ENCODE measurements around the gene PALS1. TPM values are rescaled to one million over a fixed set of nuclear protein-coding genes. Genes with fewer than 3 reads are reported as not detected.
"Not testable (repeated sequence)": the region's sequence is repeated elsewhere in the genome, so short reads cannot be mapped to it uniquely, and the experiment has no call there.

Gene PALS1
- total RNA-seq, 1 experiment from 2014 or later = 6.2 TPM

GRCh38 chr14:67265131-67265530 is 23.9 kb downstream of the PALS1 start:
- no peak overlapping the region for H3K4me2 ChIP-seq (ENCODE audit: low read depth, low read length, poor library complexity, severe bottlenecking)
- H3K9ac ChIP-seq (ENCODE audit: low read length) = no peak overlapping the region

GRCh38 chr14:67267576-67268328 is 26.5 kb downstream of the PALS1 start:
- no peaks in the 10 kb centered on the region for H3K79me2 ChIP-seq (ENCODE audit: low read length)
- H2AFZ ChIP-seq (ENCODE audit: low read length) = no peak overlapping the region
- no peak overlapping the region for H3K27ac ChIP-seq (ENCODE audit: low read length)
- DNase-seq = no peak
- H3K36me3 ChIP-seq (ENCODE audit: insufficient read depth, low read length) = no peaks in the 10 kb centered on the region
- peaks cover 53% of the 10 kb centered on the region for H4K20me1 ChIP-seq (ENCODE audit: insufficient read depth, low read depth, low read length)
- no peaks in the 10 kb centered on the region for H3K27me3 ChIP-seq (ENCODE audit: low read length)
- H3K9ac ChIP-seq (ENCODE audit: low read length) = no peak overlapping the region
- no peak overlapping the region for H3K4me2 ChIP-seq (ENCODE audit: low read depth, low read length, poor library complexity, severe bottlenecking)
- no peaks in the 10 kb centered on the region for H3K4me1 ChIP-seq (ENCODE audit: low read length)
- H3K9me3 ChIP-seq (ENCODE audit: low read length) = no peaks in the 10 kb centered on the region
- no peak overlapping the region for H3K4me3 ChIP-seq (ENCODE audit: low read length)
- no peaks in the 10 kb centered on the region for H3K9me2 ChIP-seq (replicated peaks; ENCODE audit: insufficient read depth, low read length)

More at GRCh38 chr14:67265131-67265530, 23.9 kb downstream of the PALS1 start:
- Histone ChIP-seq H3K36me3 (ENCODE audit: insufficient read depth, low read length) (no peaks in the 10 kb centered on the region), H2AFZ (ENCODE audit: low read length) (no peak overlapping the region), H3K27ac (ENCODE audit: low read length) (no peak overlapping the region), H3K27me3 (ENCODE audit: low read length) (no peaks in the 10 kb centered on the region), H3K9me2 (replicated peaks; ENCODE audit: insufficient read depth, low read length) (no peaks in the 10 kb centered on the region), H4K20me1 (ENCODE audit: insufficient read depth, low read depth, low read length) (peaks cover 72% of the 10 kb centered on the region), H3K4me1 (ENCODE audit: low read length) (peaks cover 5% of the 10 kb centered on the region), H3K79me2 (ENCODE audit: low read length) (no peaks in the 10 kb centered on the region), H3K9me3 (ENCODE audit: low read length) (no peaks in the 10 kb centered on the region), H3K4me3 (ENCODE audit: low read length) (no peak overlapping the region)
- no peak for DNase-seq

GRCh38 chr14:67268426-67269150 is 27.4 kb downstream of the PALS1 start:
- no peak overlapping the region for H3K4me2 ChIP-seq (ENCODE audit: low read depth, low read length, poor library complexity, severe bottlenecking)
- H3K9me3 ChIP-seq (ENCODE audit: low read length) = no peaks in the 10 kb centered on the region
- no peaks in the 10 kb centered on the region for H3K9me2 ChIP-seq (replicated peaks; ENCODE audit: insufficient read depth, low read length)
- H3K27me3 ChIP-seq (ENCODE audit: low read length) = no peaks in the 10 kb centered on the region
- no peak overlapping the region for H2AFZ ChIP-seq (ENCODE audit: low read length)
- no peaks in the 10 kb centered on the region for H3K36me3 ChIP-seq (ENCODE audit: insufficient read depth, low read length)
- DNase-seq = no peak
- no peaks in the 10 kb centered on the region for H3K79me2 ChIP-seq (ENCODE audit: low read length)
- no peaks in the 10 kb centered on the region for H3K4me1 ChIP-seq (ENCODE audit: low read length)
- peaks cover 45% of the 10 kb centered on the region for H4K20me1 ChIP-seq (ENCODE audit: insufficient read depth, low read depth, low read length)
- no peak overlapping the region for H3K4me3 ChIP-seq (ENCODE audit: low read length)
- H3K9ac ChIP-seq (ENCODE audit: low read length) = no peak overlapping the region
- no peak overlapping the region for H3K27ac ChIP-seq (ENCODE audit: low read length)

GRCh38 chr14:67269298-67270060 is 28.2 kb downstream of the PALS1 start:
- H4K20me1 ChIP-seq (ENCODE audit: insufficient read depth, low read depth, low read length) = peaks cover 39% of the 10 kb centered on the region
- no peak overlapping the region for H2AFZ ChIP-seq (ENCODE audit: low read length)
- H3K36me3 ChIP-seq (ENCODE audit: insufficient read depth, low read length) = no peaks in the 10 kb centered on the region
- H3K79me2 ChIP-seq (ENCODE audit: low read length) = no peaks in the 10 kb centered on the region
- no peaks in the 10 kb centered on the region for H3K27me3 ChIP-seq (ENCODE audit: low read length)
- no peaks in the 10 kb centered on the region for H3K4me1 ChIP-seq (ENCODE audit: low read length)
- H3K27ac ChIP-seq (ENCODE audit: low read length) = no peak overlapping the region
- no peak overlapping the region for H3K4me3 ChIP-seq (ENCODE audit: low read length)
- no peak overlapping the region for H3K9ac ChIP-seq (ENCODE audit: low read length)
- no peaks in the 10 kb centered on the region for H3K9me3 ChIP-seq (ENCODE audit: low read length)
- no peak for DNase-seq
- H3K4me2 ChIP-seq (ENCODE audit: low read depth, low read length, poor library complexity, severe bottlenecking) = no peak overlapping the region
- H3K9me2 ChIP-seq (replicated peaks; ENCODE audit: insufficient read depth, low read length) = no peaks in the 10 kb centered on the region

- H3K27me3 ChIP-seq (ENCODE audit: low read length) = no peaks in the 10 kb centered on the region
Measured at GRCh38 chr14:67270145-67270753, 29.0 kb downstream of the PALS1 start.

GRCh38 chr14:67270933-67271332 is 29.7 kb downstream of the PALS1 start:
- no peak overlapping the region for H3K9ac ChIP-seq (ENCODE audit: low read length)
- H3K36me3 ChIP-seq (ENCODE audit: insufficient read depth, low read length) = no peaks in the 10 kb centered on the region
- no peaks in the 10 kb centered on the region for H3K27me3 ChIP-seq (ENCODE audit: low read length)
- H3K27ac ChIP-seq (ENCODE audit: low read length) = no peak overlapping the region
- no peaks in the 10 kb centered on the region for H3K9me2 ChIP-seq (replicated peaks; ENCODE audit: insufficient read depth, low read length)
- H3K4me2 ChIP-seq (ENCODE audit: low read depth, low read length, poor library complexity, severe bottlenecking) = no peak overlapping the region
- H3K9me3 ChIP-seq (ENCODE audit: low read length) = no peaks in the 10 kb centered on the region
- no peaks in the 10 kb centered on the region for H3K4me1 ChIP-seq (ENCODE audit: low read length)
- peaks cover 30% of the 10 kb centered on the region for H4K20me1 ChIP-seq (ENCODE audit: insufficient read depth, low read depth, low read length)
- H3K79me2 ChIP-seq (ENCODE audit: low read length) = no peaks in the 10 kb centered on the region
- H2AFZ ChIP-seq (ENCODE audit: low read length) = no peak overlapping the region
- no peak for DNase-seq
- H3K4me3 ChIP-seq (ENCODE audit: low read length) = no peak overlapping the region

More at GRCh38 chr14:67270145-67270753, 29.0 kb downstream of the PALS1 start:
- Histone ChIP-seq H3K9me3 (ENCODE audit: low read length) (no peaks in the 10 kb centered on the region), H4K20me1 (ENCODE audit: insufficient read depth, low read depth, low read length) (peaks cover 32% of the 10 kb centered on the region), H3K36me3 (ENCODE audit: insufficient read depth, low read length) (no peaks in the 10 kb centered on the region), H3K9ac (ENCODE audit: low read length) (no peak overlapping the region), H3K27ac (ENCODE audit: low read length) (no peak overlapping the region), H3K9me2 (replicated peaks; ENCODE audit: insufficient read depth, low read length) (no peaks in the 10 kb centered on the region), H3K4me3 (ENCODE audit: low read length) (no peak overlapping the region), H2AFZ (ENCODE audit: low read length) (no peak overlapping the region), H3K79me2 (ENCODE audit: low read length) (no peaks in the 10 kb centered on the region), H3K4me1 (ENCODE audit: low read length) (no peaks in the 10 kb centered on the region), H3K4me2 (ENCODE audit: low read depth, low read length, poor library complexity, severe bottlenecking) (no peak overlapping the region)
- no peak for DNase-seq

- not testable (repeated sequence) for H3K79me2 ChIP-seq (ENCODE audit: low read length); H2AFZ ChIP-seq (ENCODE audit: low read length); H3K27ac ChIP-seq (ENCODE audit: low read length); H3K9me3 ChIP-seq (ENCODE audit: low read length); H3K9me2 ChIP-seq (replicated peaks; ENCODE audit: insufficient read depth, low read length); H3K4me2 ChIP-seq (ENCODE audit: low read depth, low read length, poor library complexity, severe bottlenecking); H3K4me3 ChIP-seq (ENCODE audit: low read length); H3K4me1 ChIP-seq (ENCODE audit: low read length); H3K9ac ChIP-seq (ENCODE audit: low read length); H3K27me3 ChIP-seq (ENCODE audit: low read length); DNase-seq; H3K36me3 ChIP-seq (ENCODE audit: insufficient read depth, low read length)
- H4K20me1 ChIP-seq (ENCODE audit: insufficient read depth, low read depth, low read length) = peaks cover 22% of the 10 kb centered on the region
Measured at GRCh38 chr14:67273281-67273680, 32.0 kb downstream of the PALS1 start.

GRCh38 chr14:67276131-67276530 is 34.9 kb downstream of the PALS1 start:
- no peak overlapping the region for H2AFZ ChIP-seq (ENCODE audit: low read length)

More at GRCh38 chr14:67276131-67276530, 34.9 kb downstream of the PALS1 start:
- no peak overlapping the region for H3K9ac ChIP-seq (ENCODE audit: low read length)
- peaks cover 4% of the 10 kb centered on the region; the same call in 1 of the 2 replicates for H4K20me1 ChIP-seq (ENCODE audit: insufficient read depth, low read depth, low read length)
- H3K4me1 ChIP-seq (ENCODE audit: low read length) = no peaks in the 10 kb centered on the region
- DNase-seq = no peak
- H3K4me3 ChIP-seq (ENCODE audit: low read length) = no peak overlapping the region
- H3K9me2 ChIP-seq (replicated peaks; ENCODE audit: insufficient read depth, low read length) = no peaks in the 10 kb centered on the region
- no peaks in the 10 kb centered on the region for H3K79me2 ChIP-seq (ENCODE audit: low read length)
- no peak overlapping the region for H3K4me2 ChIP-seq (ENCODE audit: low read depth, low read length, poor library complexity, severe bottlenecking)
- no peaks in the 10 kb centered on the region for H3K9me3 ChIP-seq (ENCODE audit: low read length)
- H3K27ac ChIP-seq (ENCODE audit: low read length) = no peak overlapping the region
- H3K36me3 ChIP-seq (ENCODE audit: insufficient read depth, low read length) = no peaks in the 10 kb centered on the region
- H3K27me3 ChIP-seq (ENCODE audit: low read length) = no peaks in the 10 kb centered on the region
